Endometrial microvascular endothelial cells (primary cell): Measurements from ENCODE around the gene WFS1. TPM values are rescaled to one million over a fixed set of nuclear protein-coding genes. Genes with fewer than 3 reads are reported as not detected.

Experiments used
- in situ Hi-C: cut with HindIII; loops from 2 replicates; pipeline ENCODE4 v1.10.0; 2017; ENCODE audit warnings: low sequenced_read_pairs, low pct_unique_long_range_greater_than_20kb; ENCODE audit errors: inconsistent ontology term
- total RNA-seq: library from RNA; depleted of rRNA; stranded (reverse); fragments of >200 nt; gene quantifications from one replicate; pipeline ENCODE4 v1.2.3, GENCODE V29; 2015; ENCODE audit errors: inconsistent ontology term

Gene WFS1
- total RNA-seq, 1 donor from 2014 or later = 30.1 TPM

GRCh38 chr4:6309777-6310176, 40.1 kb downstream of the WFS1 start:
- in situ Hi-C loops = no loop called here

- in situ Hi-C loops = no loop called here
Measured at GRCh38 chr4:6313216-6313615, 43.6 kb downstream of the WFS1 start.

GRCh38 chr4:6316461-6317003, 46.9 kb downstream of the WFS1 start:
- in situ Hi-C loops = no loop called here

- in situ Hi-C loops = no loop called here
Measured at GRCh38 chr4:6318206-6318605, 48.6 kb downstream of the WFS1 start.

- in situ Hi-C loops = no loop called here
Measured at GRCh38 chr4:6319530-6320150, 50.0 kb downstream of the WFS1 start.

- in situ Hi-C loops = no loop called here
Measured at GRCh38 chr4:6320663-6321062, 51.0 kb downstream of the WFS1 start.

- in situ Hi-C loops = no loop called here
Measured at GRCh38 chr4:6321361-6321760, 51.7 kb downstream of the WFS1 start.

GRCh38 chr4:6322067-6322760, 52.6 kb downstream of the WFS1 start:
- in situ Hi-C loops = no loop called here

- in situ Hi-C loops = no loop called here
Measured at GRCh38 chr4:6322761-6323566, 53.3 kb downstream of the WFS1 start.

- in situ Hi-C loops = no loop called here
Measured at GRCh38 chr4:6324461-6324998, 54.9 kb downstream of the WFS1 start.

GRCh38 chr4:6324999-6325787, 55.5 kb downstream of the WFS1 start:
- in situ Hi-C loops = no loop called here

GRCh38 chr4:6325788-6326290, 56.2 kb downstream of the WFS1 start:
- in situ Hi-C loops = no loop called here

- in situ Hi-C loops = no loop called here
Measured at GRCh38 chr4:6326312-6327060, 56.8 kb downstream of the WFS1 start.

GRCh38 chr4:6327220-6327917, 57.7 kb downstream of the WFS1 start:
- in situ Hi-C loops = no loop called here

GRCh38 chr4:6328526-6328925, 58.9 kb downstream of the WFS1 start:
- in situ Hi-C loops = no loop called here

GRCh38 chr4:6329478-6330383, 60.1 kb downstream of the WFS1 start:
- in situ Hi-C loops = no loop called here
